NCI-H2029 (cell line): ENCODE data around the gene DPT.

Experiments used
- DNase-seq: peaks from one replicate; lab custom pipeline; 2025; lab: John Stamatoyannopoulos, UW

The DPT gene

DNA sequence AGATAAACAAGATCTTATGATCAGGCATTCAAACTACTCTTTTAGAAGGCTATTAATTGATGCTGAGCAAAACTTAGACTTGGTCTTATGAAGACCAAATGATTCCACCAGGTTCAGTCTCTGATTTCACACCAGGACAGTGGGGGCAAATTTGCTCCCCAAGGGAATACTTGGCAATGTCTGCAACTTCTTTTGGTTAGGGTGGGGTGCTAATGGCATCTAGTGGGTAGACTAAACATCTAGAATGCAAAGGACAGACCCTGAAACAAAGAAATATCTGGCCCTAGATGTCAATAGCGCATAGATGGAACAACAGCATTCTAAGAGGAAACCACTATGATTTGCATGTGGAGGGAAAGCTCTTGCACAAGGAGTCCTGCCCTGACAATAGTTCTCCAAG is 30.6 kb downstream of the DPT start:
- DNase-seq: no peak

DNA sequence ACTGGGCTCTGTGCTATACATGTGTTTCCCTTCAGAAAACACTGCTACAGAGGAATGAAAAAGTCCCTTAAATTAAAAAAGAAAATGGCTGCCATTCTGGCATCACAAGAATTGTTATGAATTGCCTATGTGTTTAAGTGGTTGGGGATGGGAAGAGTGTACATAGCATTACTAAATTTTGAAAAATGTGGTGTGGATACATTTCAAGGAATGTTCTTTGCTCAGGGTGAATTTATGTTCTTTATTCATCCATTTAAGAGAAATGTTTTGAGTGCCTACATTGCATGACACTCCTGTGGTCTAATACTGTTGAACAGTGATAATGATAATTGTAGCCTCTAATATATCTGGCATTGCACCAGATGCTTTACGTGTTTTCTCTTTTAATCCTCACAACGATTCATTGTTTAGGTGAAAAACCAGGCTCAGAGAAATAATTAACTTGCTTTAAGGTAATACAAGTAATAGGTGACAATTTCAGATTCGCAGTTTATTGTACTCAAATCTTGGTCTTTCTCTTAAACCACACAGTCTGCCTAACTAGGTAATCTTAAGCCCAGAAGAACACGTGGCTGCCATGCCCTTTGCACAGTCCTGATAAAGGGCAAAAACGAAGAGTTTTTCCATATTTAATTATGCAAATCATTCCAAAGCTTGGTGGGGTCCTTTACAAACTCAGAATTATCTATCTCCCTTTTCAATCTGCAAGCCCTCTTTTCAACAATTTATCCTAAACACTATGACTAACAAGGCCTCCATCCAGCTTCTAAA is 31.5 kb downstream of the DPT start:
- no peak for DNase-seq

DNA sequence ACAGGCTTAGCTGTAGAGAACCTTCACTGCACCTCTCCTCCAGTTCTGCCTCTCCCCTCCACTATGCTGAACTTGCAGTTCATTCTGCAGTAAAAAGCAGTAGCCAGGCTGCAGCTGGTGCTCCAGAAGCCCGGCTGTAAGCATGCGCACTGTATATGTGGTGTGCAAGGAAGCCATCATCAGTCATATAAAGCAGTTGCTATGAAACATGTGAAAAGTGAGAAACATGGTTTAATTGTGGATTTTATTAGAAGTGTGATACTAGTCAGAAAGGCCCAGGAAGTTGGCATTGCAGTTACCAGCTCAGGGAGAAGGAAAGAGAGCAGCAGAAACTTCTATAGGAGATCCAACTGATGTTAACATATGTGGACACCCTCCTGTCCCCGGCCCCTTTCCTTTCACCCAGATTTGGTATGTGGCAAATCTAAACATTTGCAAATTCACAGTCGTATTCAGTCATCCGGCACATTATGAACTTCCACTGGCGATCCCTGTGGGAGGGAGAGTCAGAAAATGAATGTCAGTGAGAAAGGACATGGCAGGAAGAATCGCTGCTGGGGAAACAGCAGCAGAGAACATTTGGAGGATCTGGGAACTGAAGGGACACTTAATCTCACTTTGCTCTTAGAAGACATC is 32.8 kb downstream of the DPT start:
- DNase-seq: no peak

DNA sequence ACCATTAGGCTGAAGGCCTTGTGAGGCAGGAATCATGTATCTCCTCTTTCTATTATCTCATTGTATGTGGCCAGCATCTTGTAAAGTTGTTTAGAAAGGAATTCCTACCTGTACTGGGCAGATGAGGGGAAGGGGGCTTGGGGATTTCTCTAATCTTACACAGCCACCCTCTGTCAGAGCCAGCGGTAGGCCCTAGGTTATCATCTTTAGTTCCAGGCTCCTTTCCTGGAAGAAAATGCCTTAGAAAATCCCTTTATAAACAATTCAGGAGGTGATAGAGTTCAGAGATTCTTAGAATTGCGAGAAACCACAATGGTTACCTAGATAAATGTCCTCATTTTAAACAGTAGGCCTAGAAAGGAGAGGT is 35.2 kb downstream of the DPT start:
- DNase-seq: no peak

DNA sequence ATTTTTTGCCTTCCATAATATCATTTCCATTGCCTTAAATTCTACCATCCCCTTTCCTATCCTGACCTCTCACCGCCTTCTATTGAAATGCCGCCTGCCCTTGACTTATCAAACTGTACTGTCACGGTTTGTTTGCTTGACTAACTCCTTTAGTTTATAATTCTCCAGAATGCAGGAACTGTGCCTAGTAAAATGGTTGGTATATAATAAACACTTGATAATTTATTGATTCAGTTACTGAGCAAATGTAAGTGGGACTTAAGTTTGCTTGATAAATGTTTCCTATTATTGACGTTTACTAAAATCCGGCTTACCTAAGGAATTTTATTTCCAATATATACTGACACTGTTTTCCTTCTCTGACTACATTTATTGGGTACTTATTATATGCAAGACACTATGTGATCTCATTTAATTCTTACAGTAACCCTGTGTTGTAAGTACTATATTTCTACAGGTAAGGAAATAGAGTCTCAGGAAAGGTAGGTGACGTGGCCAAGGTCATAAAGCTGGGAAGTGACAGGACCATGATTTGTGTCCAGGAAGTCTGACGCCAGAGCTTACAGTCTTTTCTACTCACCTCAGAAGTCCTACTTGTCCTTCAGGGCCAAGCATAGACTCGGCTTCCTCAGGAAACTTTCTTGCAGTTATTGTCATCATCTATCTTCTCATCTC is 35.7 kb downstream of the DPT start:
- DNase-seq: no peak

DNA sequence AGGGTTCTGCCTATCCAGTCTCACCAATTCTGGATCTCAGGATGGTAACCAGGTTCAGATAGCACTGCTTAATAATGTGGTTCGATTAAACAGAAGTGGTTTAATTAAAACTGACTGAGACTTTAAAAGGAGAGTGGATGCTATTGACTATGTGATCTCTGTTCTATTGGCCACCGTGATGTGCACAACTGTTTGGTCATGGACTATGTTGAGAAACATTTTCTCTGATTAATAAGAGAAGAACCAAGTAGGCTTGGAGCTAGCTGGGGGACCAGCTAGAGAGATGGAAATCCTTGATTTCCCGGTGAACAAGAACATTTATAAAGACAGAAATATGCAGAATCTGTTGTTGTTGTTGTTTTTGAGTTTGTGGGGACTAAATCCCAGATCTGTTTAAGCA is 36.5 kb downstream of the DPT start:
- DNase-seq: no peak

DNA sequence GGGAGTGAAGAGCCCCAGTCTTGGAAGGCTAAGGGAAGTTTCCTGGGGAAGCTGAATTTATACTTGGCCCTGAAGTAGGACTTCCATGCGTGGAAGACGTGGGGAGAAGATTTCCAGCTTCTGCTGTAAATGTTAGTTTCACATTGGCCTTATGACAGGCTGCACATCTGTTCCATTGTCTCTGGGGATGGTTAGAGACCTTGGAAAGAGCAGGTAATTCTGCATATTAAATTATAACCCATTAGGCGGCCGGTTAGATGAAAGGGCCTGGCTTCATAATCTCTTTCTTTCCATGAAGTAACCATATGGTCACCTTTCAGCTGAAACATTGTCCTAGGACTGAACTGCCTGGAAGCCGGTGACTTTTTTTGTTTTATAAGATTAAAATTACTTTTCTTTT is 37.5 kb downstream of the DPT start:
- no peak for DNase-seq

DNA sequence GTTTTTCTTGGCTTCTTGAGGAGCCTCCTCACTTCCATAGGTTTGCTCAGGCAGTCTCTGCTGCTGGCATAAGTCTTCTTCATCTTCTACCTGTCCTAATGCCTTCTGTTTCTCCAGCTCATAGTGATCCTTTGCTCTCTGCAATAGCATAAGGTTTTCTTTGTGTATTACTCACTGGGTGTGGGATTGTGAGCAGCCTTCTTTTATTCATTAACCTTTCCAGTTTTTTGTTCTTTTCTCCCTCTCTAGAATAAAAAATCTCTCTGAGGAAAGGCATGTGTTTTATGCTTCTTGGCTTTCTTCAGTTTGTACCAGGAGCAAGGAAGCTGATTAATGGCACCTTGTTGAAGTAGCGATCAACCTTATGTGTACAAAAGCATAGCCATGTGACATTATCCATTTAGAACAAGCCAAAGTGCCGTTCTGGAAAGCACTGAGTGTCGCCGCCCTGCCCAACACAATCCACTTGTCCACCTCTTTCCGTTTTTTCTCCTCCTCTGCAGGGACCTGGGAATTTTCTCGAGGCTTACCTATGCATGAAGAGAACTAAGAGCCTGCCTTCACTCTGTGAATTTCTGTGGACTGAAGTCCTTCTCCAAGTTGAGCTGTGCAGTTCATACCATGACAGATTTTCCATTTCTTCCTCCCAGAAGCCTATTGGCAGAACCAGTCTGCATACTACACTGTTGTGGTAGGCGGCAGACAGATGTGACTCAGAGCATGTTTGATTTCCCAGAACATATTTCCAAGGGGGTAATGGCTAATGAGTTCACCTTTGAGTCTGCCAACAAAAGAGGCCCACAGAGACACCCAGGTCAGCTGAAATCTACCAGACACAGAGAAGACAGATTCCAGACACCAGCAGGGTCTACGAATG is 39.0 kb downstream of the DPT start:
- DNase-seq: no peak

DNA sequence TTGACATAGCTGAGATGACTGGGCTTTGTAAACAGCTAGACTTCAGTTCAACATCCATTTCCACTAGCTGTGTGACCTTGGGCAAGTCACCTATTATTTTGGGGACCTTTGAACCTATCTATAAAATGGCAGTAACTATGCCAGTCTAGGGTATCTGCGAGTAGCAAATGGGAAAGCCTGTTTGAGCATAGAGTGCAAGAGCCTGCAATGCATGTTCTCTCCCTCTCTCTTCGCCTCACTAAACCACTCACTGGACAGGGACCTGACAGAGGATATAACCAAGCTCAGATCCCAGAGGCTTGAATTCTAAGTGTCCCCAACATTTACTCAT is 39.7 kb downstream of the DPT start:
- no peak for DNase-seq

DNA sequence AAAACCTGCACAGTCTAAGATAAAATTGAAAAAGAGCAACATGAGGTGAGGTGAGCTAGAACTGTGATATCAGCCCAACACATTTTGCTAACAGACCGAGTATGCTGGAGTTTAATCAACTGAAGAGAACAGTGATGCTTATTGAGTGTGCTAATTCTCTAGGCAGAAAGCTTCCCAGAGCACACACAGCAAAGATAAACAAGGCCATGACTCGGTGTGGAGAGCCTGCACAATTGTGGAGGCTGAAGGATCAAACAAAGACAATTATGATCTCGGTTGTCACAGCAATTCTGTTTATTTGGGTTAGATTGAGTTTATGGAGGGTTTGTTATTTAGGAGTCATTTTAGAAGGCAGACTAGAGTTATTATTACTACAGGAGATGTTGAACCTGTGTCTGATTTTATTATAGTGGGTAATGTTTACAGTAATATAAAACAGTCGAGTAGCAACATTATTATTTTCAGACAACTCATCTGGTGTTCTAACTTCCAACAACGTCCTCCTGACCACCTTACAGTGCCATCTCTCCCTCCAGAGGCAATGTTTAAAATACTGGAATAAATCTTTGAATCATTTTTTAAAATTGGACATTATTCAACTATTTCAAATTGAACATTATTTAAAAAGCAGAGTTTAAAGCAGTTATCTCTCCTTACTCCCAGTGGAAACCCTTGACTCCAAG is 40.2 kb downstream of the DPT start:
- no peak for DNase-seq

DNA sequence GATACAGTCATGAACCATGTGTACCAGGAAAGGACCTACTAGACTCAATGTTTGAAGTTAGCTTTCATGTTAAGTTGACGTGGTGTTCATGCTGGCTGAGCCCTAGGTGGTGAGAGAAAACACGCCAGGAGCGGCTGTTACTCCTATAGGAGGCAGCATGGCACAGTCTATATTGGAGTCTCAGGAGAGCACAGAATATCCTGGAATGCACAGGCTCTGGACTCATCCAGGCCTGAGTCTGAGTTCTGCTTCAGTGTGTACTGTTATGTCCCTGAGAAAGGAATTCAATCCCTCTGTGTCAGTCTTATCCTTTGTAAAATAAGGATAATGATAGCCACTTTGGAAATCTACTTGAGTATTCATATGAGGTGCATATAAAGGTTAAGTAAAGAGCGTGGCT is 41.2 kb downstream of the DPT start:
- no peak for DNase-seq

DNA sequence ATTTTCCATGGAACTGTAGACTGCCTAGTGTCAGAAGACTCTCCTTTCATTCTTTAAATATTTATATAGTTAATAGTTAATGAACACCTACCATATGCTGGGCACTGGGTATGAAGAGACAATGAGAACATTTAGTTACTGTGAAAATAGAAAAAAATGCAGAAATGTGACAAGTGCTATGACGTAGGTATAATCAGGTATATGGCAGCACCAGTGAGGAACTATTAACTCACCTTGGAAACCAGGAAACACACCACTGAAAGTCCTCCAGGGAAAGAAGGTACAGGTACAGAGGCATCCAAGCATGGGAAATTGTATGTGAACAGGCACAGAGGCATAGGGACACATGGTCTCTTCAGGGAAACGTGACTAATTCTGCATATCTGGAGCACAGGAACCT is 42.3 kb downstream of the DPT start:
- DNase-seq: no peak

DNA sequence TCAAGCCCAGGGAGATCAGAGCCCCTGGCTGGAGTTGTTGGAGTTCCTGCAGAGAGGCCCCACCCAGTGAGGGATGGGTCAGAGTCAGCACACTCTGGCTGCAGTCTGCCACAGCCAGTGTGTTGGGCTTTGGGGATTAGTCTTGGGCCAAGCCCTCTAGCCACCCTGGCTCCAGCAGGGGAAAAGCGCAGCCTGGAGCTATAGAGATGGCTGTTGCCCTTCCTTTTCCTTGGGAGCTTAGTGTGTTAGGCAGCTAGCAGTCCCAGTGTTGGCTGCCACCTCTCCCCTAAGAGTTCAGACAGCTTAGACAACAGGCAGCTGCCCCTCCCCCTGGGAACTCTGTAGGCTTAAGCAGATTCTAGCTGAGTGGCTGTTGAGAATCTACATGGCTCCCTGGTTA is 45.1 kb downstream of the DPT start:
- DNase-seq: no peak

DNA sequence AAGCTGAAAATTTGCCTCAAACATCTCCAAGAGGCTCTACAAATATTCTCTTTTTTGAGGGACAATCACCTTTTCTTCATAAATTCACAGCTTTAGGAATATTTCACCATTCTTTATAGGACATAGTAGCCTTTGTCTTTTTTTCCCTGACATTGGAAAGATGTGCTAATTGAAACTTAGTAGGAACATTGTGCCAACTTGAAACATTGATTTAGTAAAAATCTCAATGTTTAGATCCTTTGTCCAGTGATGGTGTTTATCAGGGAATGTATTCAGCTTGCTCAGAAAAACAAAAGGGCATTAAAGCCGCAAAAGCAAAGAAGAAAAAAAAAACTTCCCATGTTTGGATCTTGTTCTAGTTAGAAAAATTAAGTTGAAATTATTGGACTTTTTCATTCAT is 52.1 kb downstream of the DPT start:
- DNase-seq: no peak

DNA sequence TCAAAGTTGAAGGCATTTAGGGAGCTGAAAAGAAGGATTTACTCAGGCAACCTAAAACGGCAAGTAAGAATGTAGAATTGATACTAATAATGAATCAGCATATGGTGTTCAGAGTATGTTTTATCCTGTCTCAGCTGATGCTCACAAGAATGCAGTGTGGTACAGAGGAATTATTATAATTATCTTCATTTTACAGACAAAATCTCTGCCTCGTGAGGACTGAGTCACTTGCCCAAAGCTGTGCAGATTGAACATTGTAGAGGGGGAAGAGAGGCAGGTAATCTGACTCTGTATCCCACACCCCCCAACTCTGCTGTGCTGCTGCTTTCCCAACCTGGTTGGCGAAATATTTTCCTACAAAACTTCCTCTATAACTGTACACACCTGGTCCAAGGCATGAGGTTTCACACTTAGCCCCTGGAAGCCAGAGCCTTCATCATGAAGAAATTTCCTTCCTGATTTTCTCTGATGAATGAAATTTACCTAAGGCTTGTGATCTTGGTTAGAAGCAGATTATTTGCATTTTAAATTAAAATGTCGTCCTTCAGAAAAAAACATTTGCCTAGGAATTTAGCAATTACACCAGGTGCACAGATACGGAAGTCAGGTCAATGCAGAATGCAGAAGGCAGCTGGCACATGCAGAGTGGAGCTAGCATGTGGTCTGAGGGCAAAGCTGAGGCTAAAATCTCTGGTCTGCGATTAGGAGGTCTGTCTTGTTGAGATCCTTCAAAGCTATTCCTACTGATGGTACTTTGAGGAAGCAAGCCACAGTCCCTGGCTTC is 52.8 kb downstream of the DPT start:
- no peak for DNase-seq

DNA sequence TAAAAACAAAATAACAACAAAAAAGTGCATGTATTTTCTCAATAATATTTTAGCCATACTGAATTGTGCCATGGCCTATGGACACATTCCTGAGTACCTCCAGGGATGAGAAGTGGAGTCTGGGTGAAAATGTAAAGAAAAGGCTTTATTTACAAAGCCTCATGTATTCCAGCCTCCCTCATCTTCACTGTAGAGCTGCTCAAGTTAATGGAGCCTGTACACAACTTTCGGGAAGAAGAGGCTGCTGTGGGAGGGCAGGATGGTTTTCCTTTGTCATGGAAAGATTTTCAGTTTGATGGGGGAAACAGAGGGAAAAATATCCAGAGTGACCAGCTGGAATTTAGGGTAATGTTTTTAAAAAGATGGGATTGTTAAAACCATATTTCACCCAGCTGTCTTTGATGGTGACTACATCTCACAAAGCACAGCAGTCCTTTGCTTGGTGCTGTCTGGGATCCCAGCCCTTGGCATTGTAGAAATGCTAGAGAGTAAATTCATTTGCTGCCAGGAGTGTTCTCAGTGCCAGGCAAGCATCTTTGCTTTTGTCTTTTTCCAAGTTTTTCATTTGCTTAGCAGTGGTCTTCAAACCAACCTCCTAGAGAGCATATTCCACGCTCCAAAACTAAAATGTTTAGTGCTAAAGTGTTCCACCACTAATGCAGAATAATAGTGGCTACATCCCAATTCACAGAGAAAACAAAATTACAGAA is 54.9 kb downstream of the DPT start:
- no peak for DNase-seq

DNA sequence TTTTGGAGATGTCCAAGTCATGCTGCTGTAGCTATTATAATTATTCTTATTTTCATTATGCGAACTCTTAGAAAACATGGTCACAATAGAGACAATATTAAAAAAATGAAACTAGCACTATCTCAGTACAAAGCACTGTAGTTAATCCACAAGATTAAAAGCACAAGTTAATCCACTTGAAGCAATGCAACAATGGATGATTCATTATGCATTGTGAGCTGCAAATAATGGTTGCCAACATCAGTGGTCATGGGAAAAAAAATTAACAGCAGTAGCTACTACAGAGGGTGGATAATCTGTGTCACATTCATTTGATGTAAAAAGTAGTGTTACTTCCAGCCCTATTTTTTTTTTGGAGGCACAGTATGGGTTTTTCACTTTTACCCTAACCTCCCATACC is 56.7 kb downstream of the DPT start:
- DNase-seq: no peak

DNA sequence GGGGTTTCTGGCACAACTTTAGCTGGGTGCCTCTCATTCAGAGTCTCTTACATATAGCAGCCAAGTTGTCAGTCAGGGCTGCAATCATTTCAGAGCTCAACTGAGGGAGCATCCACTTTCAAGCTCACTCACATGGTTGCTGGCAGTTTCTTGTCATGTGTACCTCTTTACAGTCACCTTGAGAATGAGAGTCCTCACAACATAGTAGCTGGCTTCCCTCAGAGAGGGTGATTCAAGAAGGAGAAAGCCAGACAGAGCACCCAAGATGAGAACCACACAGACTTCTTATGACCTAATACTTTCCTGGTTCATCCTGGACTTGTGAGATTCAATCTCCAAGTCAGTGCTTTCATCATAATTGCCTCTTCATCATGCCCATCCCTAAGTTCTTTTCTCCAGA is 57.2 kb downstream of the DPT start:
- no peak for DNase-seq

DNA sequence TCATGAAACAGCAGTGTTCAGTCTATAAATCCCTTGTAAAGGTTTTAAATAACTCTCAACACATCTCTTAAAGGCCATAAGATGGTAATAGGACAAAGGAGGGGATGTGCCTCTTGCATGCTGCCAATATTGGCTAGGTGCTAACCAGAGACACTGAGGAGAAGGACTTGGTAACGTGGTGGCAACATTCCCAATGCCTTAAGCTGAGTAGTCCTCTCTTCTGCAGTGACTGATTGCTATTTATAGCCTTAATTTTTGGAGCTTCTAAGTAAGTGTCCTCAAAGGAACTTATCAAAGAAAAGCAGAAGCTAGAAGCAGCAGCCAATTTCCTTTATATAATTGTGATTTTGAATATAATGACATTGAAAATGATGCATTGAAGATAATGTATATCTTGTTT is 63.0 kb downstream of the DPT start:
- no peak for DNase-seq

DNA sequence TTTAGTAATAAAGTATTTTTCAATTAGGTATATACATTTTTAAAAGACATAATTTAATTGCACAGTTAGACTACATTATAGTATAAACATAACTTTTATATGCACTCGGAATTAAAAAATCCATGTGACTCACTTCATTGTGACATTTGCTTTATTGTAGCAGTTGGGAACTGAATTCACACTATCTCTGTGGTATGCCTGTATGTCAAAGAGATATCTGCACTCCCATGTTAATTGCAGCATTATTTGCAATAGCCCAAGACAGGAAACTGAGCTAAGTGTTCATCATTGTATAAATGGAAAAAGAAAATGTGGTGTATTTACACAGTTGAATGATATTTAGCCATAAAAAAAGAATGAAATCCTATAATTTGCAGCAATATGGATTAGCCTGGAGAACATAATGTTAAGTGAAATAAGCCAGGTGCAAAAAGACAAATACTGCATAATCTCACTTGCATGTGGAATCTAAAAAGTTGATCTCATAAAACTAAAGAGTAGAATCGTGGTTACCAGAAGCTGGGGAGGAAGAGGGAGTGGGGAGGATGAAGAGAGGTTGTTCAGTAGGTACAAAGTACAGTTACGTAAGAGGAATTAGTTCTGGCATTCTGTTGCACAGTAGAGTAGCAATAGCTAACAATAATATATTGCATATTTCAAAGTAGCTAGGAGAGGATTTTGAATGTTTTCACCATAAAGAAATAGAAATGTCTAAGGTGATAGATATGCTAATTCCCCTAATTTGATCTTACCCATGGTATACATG is 64.8 kb downstream of the DPT start:
- no peak for DNase-seq
